H9 (cell line): ENCODE results near the gene HCST. TPM values are rescaled to one million over a fixed set of nuclear protein-coding genes. Genes with fewer than 3 reads are reported as not detected.

Experiments used
- DNase-seq: peaks from one replicate; pipeline ENCODE4 v3.0.0-alpha.2; 2017
- H2AFZ ChIP-seq: one replicate; pipeline ENCODE4 v1.6.1; 2013; ENCODE audit warnings: mild to moderate bottlenecking, low read length, control low read depth, moderate library complexity
- H2AK5ac ChIP-seq: 2 replicates; pipeline ENCODE4 v1.6.1; 2013; ENCODE audit warnings: low read length, control low read depth, mixed read lengths; ENCODE audit not compliant: insufficient read length
- H2BK120ac ChIP-seq: one replicate; pipeline ENCODE4 v1.6.1; 2013; ENCODE audit warnings: low read depth, mild to moderate bottlenecking, low read length, control low read depth, inconsistent platforms; ENCODE audit not compliant: poor library complexity, severe bottlenecking
- H2BK12ac ChIP-seq: 2 replicates; pipeline ENCODE4 v1.6.1; 2013; ENCODE audit warnings: low read length, control low read depth, mixed read lengths, low read depth; ENCODE audit not compliant: insufficient read length
- H2BK15ac ChIP-seq: 2 replicates; pipeline ENCODE4 v1.6.1; 2013; ENCODE audit warnings: low read depth, low read length, control low read depth
- H2BK20ac ChIP-seq: one replicate; pipeline ENCODE4 v1.6.1; 2013; ENCODE audit warnings: low read depth, mild to moderate bottlenecking, low read length, control low read depth, inconsistent platforms; ENCODE audit not compliant: poor library complexity, severe bottlenecking
- H2BK5ac ChIP-seq: 2 replicates; pipeline ENCODE4 v1.6.1; 2013; ENCODE audit warnings: low read length, control low read depth, mixed read lengths; ENCODE audit not compliant: insufficient read length
- H3K14ac ChIP-seq: 2 replicates; pipeline ENCODE4 v1.6.1; 2013; ENCODE audit warnings: low read length, control low read depth; ENCODE audit not compliant: insufficient read depth
- H3K18ac ChIP-seq: 2 replicates; pipeline ENCODE4 v1.6.1; 2013; ENCODE audit warnings: low read depth, mild to moderate bottlenecking, mixed read lengths, low read length, control low read depth; ENCODE audit not compliant: insufficient read length
- H3K23ac ChIP-seq: 2 replicates; pipeline ENCODE4 v1.6.1; 2013; ENCODE audit warnings: low read length, control low read depth, mixed read lengths, low read depth; ENCODE audit not compliant: insufficient read length
- H3K23me2 ChIP-seq: 2 replicates; pipeline ENCODE4 v1.6.1; 2013; ENCODE audit warnings: low read depth, mild to moderate bottlenecking, mixed read lengths, low read length, control low read depth; ENCODE audit not compliant: insufficient read length, poor library complexity, severe bottlenecking
- H3K27ac ChIP-seq: 2 replicates; pipeline ENCODE4 v1.5.1; 2013; ENCODE audit warnings: low read length, control low read depth, mixed read lengths, low read depth; ENCODE audit not compliant: insufficient read length
- H3K27me3 ChIP-seq: 2 replicates; pipeline ENCODE4 v1.6.1; 2013; ENCODE audit warnings: low read length, control low read depth, inconsistent platforms; ENCODE audit not compliant: insufficient read depth
- H3K4ac ChIP-seq: 2 replicates; pipeline ENCODE4 v1.6.1; 2013; ENCODE audit warnings: low read depth, mild to moderate bottlenecking, control low read depth, inconsistent platforms, low read length, moderate library complexity
- H3K4me1 ChIP-seq: 2 replicates; pipeline ENCODE4 v1.6.1; 2013; ENCODE audit warnings: low read length, control low read depth, inconsistent platforms; ENCODE audit not compliant: insufficient read depth
- H3K4me2 ChIP-seq: 2 replicates; pipeline ENCODE4 v1.6.1; 2013; ENCODE audit warnings: low read length, control low read depth, mixed read lengths; ENCODE audit not compliant: insufficient read length, insufficient read depth
- H3K56ac ChIP-seq: 2 replicates; pipeline ENCODE4 v1.6.1; 2013; ENCODE audit warnings: low read depth, mild to moderate bottlenecking, mixed read lengths, low read length, control low read depth; ENCODE audit not compliant: insufficient read length
- H3K79me1 ChIP-seq: 2 replicates; pipeline ENCODE4 v1.6.1; 2013; ENCODE audit warnings: low read depth, mild to moderate bottlenecking, moderate library complexity, low read length, control low read depth, inconsistent platforms; ENCODE audit not compliant: insufficient read depth, poor library complexity, severe bottlenecking
- H3K79me2 ChIP-seq: 2 replicates; pipeline ENCODE4 v1.6.1; 2013; ENCODE audit warnings: low read length, control low read depth, inconsistent platforms; ENCODE audit not compliant: insufficient read depth
- H3K9ac ChIP-seq: 2 replicates; pipeline ENCODE4 v1.6.1; 2013; ENCODE audit warnings: low read length, control low read depth, mixed read lengths; ENCODE audit not compliant: insufficient read length; ENCODE audit errors: extremely low read depth
- H3K9me3 ChIP-seq: one replicate; pipeline ENCODE4 v1.6.1; 2013; ENCODE audit warnings: low read depth, low read length, inconsistent platforms; ENCODE audit not compliant: control insufficient read depth
- H3T11ph ChIP-seq: one replicate; pipeline ENCODE4 v1.6.1; 2013; ENCODE audit warnings: mild to moderate bottlenecking, low read length, control low read depth, inconsistent platforms
- H4K20me1 ChIP-seq: one replicate; pipeline ENCODE4 v1.6.1; 2013; ENCODE audit not compliant: control insufficient read depth, insufficient read length, insufficient read depth
- H4K5ac ChIP-seq: 2 replicates; pipeline ENCODE4 v1.6.1; 2013; ENCODE audit warnings: low read depth, mild to moderate bottlenecking, mixed read lengths, low read length, control low read depth; ENCODE audit not compliant: insufficient read length
- H4K8ac ChIP-seq: replicated peaks from 2 replicates; pipeline ENCODE4 v1.6.1; 2013; ENCODE audit warnings: low read length, control low read depth, mixed read lengths, low read depth; ENCODE audit not compliant: insufficient read length
- H4K91ac ChIP-seq: 2 replicates; pipeline ENCODE4 v1.6.1; 2013; ENCODE audit warnings: low read depth, mild to moderate bottlenecking, moderate library complexity, mixed read lengths, low read length, control low read depth; ENCODE audit not compliant: insufficient read length
- H3K27ac Mint-ChIP-seq, 3 experiments: 2 replicates in 2 of 3; 3 replicates in 1 of 3; pipeline ENCODE4 v1.8.0; 2020 to 2021; ENCODE audit warnings: mixed read lengths in 3 of 3, mild to moderate bottlenecking in 1 of 3, moderate library complexity in 1 of 3
- H3K27me3 Mint-ChIP-seq: 2 replicates; pipeline ENCODE4 v1.8.0; 2021; ENCODE audit warnings: low read depth, mild to moderate bottlenecking, moderate library complexity, mixed read lengths
- H3K36me3 Mint-ChIP-seq, 3 experiments: 2 replicates in 2 of 3; 3 replicates in 1 of 3; pipeline ENCODE4 v1.8.0; 2020 to 2021; ENCODE audit warnings: low read depth in 3 of 3, mixed read lengths in 3 of 3; ENCODE audit not compliant: insufficient read depth in 1 of 3
- H3K4me1 Mint-ChIP-seq, 2 experiments: 2 replicates each; pipeline ENCODE4 v1.8.0; 2020; ENCODE audit warnings: mixed read lengths in 2 of 2
- H3K4me3 Mint-ChIP-seq, 2 experiments: 2 replicates in 1 of 2; 3 replicates in 1 of 2; pipeline ENCODE4 v1.8.0; 2020 to 2021; ENCODE audit warnings: mild to moderate bottlenecking in 2 of 2, mixed read lengths in 2 of 2, moderate library complexity in 1 of 2
- H3K9me3 Mint-ChIP-seq, 2 experiments: 2 replicates in 1 of 2; 3 replicates in 1 of 2; pipeline ENCODE4 v1.8.0; 2020; ENCODE audit warnings: mild to moderate bottlenecking in 2 of 2, mixed read lengths in 2 of 2, moderate library complexity in 1 of 2
- WGBS: extraction: QIAGEN DNeasy Blood & Tissue Kit; methylation state at CpG from one replicate; pipeline ENCODE4 v1.1.7; 2013; ENCODE audit warnings: missing lambda C conversion rate, low lambda C conversion rate, mixed read lengths; ENCODE audit not compliant: insufficient read length; ENCODE audit errors: extremely low coverage; 5-methylcytosine and 5-hydroxymethylcytosine counted together
- total RNA-seq: library from RNA; stranded (reverse); gene quantifications from 2 replicates; pipeline ENCODE4 v1.2.1, GENCODE V29; 2021
- TF ChIP-seq, protein P1 (sequence below): fragments of 200-600 bp; sonication (generic); conservative IDR thresholded peaks from 3 replicates; pipeline ENCODE4 v1.8.0; 2021; ENCODE audit warnings: antibody characterized with exemption, mild to moderate bottlenecking

The HCST gene
- total RNA-seq, 1 experiment from 2014 or later, result 0.68 TPM

DNA sequence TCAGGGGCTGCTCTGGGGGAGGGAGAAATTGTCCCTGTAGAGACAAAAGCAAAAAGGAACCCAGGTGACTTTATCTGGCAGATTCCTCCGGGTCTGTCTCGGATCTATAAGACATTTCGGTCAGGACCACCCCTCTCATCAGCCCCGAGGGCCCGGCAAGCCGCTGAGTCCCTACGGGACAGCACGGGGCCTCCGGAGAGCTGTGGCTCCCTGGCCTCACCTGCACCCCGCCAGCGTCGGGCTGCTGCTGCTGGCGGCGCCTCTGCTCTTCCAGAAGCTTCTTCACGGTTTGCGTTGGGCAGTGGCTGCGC, 3.9 kb upstream of the HCST start:
- no peak overlapping the region for H3K18ac ChIP-seq
- no peak overlapping the region for H2AK5ac ChIP-seq
- H2BK12ac ChIP-seq, result no peak overlapping the region
- Mint-ChIP-seq H3K27me3 (peaks cover 10% of the 10 kb centered on the region), H3K4me3 (peak overlapping the region; percentile 90 to 99), H3K27ac (no peak overlapping the region; a peak in 1 of 7 replicates), H3K36me3 (peaks cover 10 to 36% (median 30%) of the 10 kb centered on the region in 3 experiments; a peak in 6 of 7 replicates), H3K9me3 (no peaks in the 10 kb centered on the region), H3K4me1 (peaks cover 16 to 28% of the 10 kb centered on the region in 2 experiments)
- H4K5ac ChIP-seq, result no peak overlapping the region
- H3T11ph ChIP-seq, result no peak overlapping the region
- peaks cover 5% of the 10 kb centered on the region; the same call in 1 of the 2 replicates for H3K4me1 ChIP-seq
- no peak overlapping the region for H4K91ac ChIP-seq
- no peaks in the 10 kb centered on the region for H3K27me3 ChIP-seq
- H4K8ac ChIP-seq, result no peak overlapping the region
- H3K23ac ChIP-seq, result no peak overlapping the region
- TF ChIP-seq, protein P1, sequence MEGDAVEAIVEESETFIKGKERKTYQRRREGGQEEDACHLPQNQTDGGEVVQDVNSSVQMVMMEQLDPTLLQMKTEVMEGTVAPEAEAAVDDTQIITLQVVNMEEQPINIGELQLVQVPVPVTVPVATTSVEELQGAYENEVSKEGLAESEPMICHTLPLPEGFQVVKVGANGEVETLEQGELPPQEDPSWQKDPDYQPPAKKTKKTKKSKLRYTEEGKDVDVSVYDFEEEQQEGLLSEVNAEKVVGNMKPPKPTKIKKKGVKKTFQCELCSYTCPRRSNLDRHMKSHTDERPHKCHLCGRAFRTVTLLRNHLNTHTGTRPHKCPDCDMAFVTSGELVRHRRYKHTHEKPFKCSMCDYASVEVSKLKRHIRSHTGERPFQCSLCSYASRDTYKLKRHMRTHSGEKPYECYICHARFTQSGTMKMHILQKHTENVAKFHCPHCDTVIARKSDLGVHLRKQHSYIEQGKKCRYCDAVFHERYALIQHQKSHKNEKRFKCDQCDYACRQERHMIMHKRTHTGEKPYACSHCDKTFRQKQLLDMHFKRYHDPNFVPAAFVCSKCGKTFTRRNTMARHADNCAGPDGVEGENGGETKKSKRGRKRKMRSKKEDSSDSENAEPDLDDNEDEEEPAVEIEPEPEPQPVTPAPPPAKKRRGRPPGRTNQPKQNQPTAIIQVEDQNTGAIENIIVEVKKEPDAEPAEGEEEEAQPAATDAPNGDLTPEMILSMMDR, result no peak
- H2BK20ac ChIP-seq, result no peak overlapping the region
- H3K4me2 ChIP-seq, result peak overlapping the region; percentile 78
- peaks cover 9% of the 10 kb centered on the region for H3K23me2 ChIP-seq
- no peaks in the 10 kb centered on the region for H4K20me1 ChIP-seq
- H2AFZ ChIP-seq, result no peak overlapping the region
- no peaks in the 10 kb centered on the region for H3K9me3 ChIP-seq
- H3K4ac ChIP-seq, result no peak overlapping the region
- no peak overlapping the region for H2BK120ac ChIP-seq
- no peak overlapping the region for H3K27ac ChIP-seq
- H2BK15ac ChIP-seq, result no peak overlapping the region
- no peaks in the 10 kb centered on the region for H3K79me2 ChIP-seq
- no peak overlapping the region for H2BK5ac ChIP-seq
- no peak overlapping the region for H3K14ac ChIP-seq
- DNase-seq, result no peak
- peaks cover 3% of the 10 kb centered on the region for H3K79me1 ChIP-seq
- no peak overlapping the region for H3K9ac ChIP-seq
- no CpG with 5 or more reads among the region's 17 CpGs for WGBS
- no peak overlapping the region for H3K56ac ChIP-seq
